Upper lobe of left lung (tissue), 4 donors: Measurements from ENCODE around the gene GON4L.
"Not testable (repeated sequence)": the region's sequence is repeated elsewhere in the genome, so short reads cannot be mapped to it uniquely, and the experiment has no call there.

ENCODE experiments used
- CTCF ChIP-seq, 6 experiments: fragments of 450-650 bp in 4 of 6; fragments of 200-600 bp in 2 of 6; sonication (generic) in 2 of 6; IDR thresholded peaks; one replicate each; pipeline ENCODE4 v1.5.1; 2016 to 2019; ENCODE audit warnings: antibody characterized with exemption in 6 of 6
- EP300 ChIP-seq, 4 donors: sonication (generic); formaldehyde crosslinking; IDR thresholded peaks; one replicate each; pipeline ENCODE4 v1.5.1; 2017; ENCODE audit warnings: antibody characterized with exemption in 4 of 4, control low read depth in 2 of 4
- POLR2A ChIP-seq, 4 donors: fragments of 450-650 bp; IDR thresholded peaks; one replicate each; pipeline ENCODE4 v1.5.1; 2016 to 2017; ENCODE audit warnings: antibody characterized with exemption in 4 of 4, mild to moderate bottlenecking in 2 of 4
- POLR2AphosphoS5 ChIP-seq, 2 donors: sonication (generic); formaldehyde crosslinking; IDR thresholded peaks; one replicate each; pipeline ENCODE4 v1.5.1; 2017; ENCODE audit warnings: antibody characterized with exemption in 2 of 2

GRCh38 chr1:155767399-155767989 is 89.5 kb downstream of the GON4L start:
- TF ChIP-seq CTCF, POLR2A, POLR2AphosphoS5, EP300 (IDR thresholded peaks at IDR 0.05): not testable (repeated sequence)
